Caco-2 (cell line): ENCODE results near the gene NCEH1. TPM values are rescaled to one million over a fixed set of nuclear protein-coding genes. Genes with fewer than 3 reads are reported as not detected.

Source experiments
- BruUV-seq: library from RNA; stranded (reverse); fragments of 400-500 nt; replicated peaks from 2 replicates; lab custom pipeline; 2021; lab: Mats Ljungman, UMichigan
- CTCF ChIA-PET: fragments of 300-600 bp; sonication (Branson Sonifier 250); formaldehyde crosslinking; loops from one replicate; lab custom pipeline; 2022; ENCODE audit warnings: antibody characterized with exemption; lab: Charles Lee
- POLR2A ChIA-PET: fragments of 300-600 bp; sonication (Branson Sonifier 250); formaldehyde crosslinking; loops from one replicate; lab custom pipeline; 2022; ENCODE audit warnings: antibody characterized with exemption; lab: Charles Lee
- DNase-seq, 2 experiments: peaks; one replicate each; pipeline versions ENCODE4 v3.0.0 to v3.0.0-alpha.2; 2020 to 2022
- H3K27me3 ChIP-seq: replicated peaks from 2 replicates; pipeline ENCODE4 v1.6.0; 2011; ENCODE audit warnings: low read length; ENCODE audit not compliant: control insufficient read depth, insufficient read depth
- H3K36me3 ChIP-seq: 2 replicates; pipeline ENCODE4 v1.5.1; 2011; ENCODE audit warnings: low read length; ENCODE audit not compliant: control insufficient read depth, insufficient read depth
- H3K4me1 ChIP-seq: fragments of 250-450 bp; sonication (Bioruptor Pico); 2 replicates; pipeline ENCODE4 v1.5.1; 2020; ENCODE audit warnings: mild to moderate bottlenecking
- H3K4me3 ChIP-seq: 2 replicates; pipeline ENCODE4 v1.5.1; 2011; ENCODE audit warnings: low read depth, mild to moderate bottlenecking, control low read depth, low read length
- H3K9me3 ChIP-seq: fragments of 250-450 bp; sonication (Bioruptor Pico); 2 replicates; pipeline ENCODE4 v1.5.1; 2020; ENCODE audit warnings: mild to moderate bottlenecking, moderate library complexity
- H3K27ac Mint-ChIP-seq: one replicate; pipeline ENCODE4 v1.8.0; 2022; ENCODE audit warnings: mixed read lengths; ENCODE audit not compliant: unreplicated experiment
- H3K27me3 Mint-ChIP-seq: one replicate; pipeline ENCODE4 v1.8.0; 2022; ENCODE audit warnings: mixed read lengths; ENCODE audit not compliant: insufficient read depth, unreplicated experiment
- H3K36me3 Mint-ChIP-seq: one replicate; pipeline ENCODE4 v1.8.0; 2022; ENCODE audit warnings: mild to moderate bottlenecking, mixed read lengths; ENCODE audit not compliant: insufficient read depth, unreplicated experiment
- H3K4me1 Mint-ChIP-seq: one replicate; pipeline ENCODE4 v1.8.0; 2022; ENCODE audit warnings: low read depth, mixed read lengths; ENCODE audit not compliant: unreplicated experiment
- H3K4me3 Mint-ChIP-seq: one replicate; pipeline ENCODE4 v1.8.0; 2022; ENCODE audit warnings: mild to moderate bottlenecking, moderate library complexity, mixed read lengths; ENCODE audit not compliant: unreplicated experiment
- H3K9me3 Mint-ChIP-seq: one replicate; pipeline ENCODE4 v1.8.0; 2022; ENCODE audit warnings: mixed read lengths; ENCODE audit not compliant: unreplicated experiment
- intact Hi-C: fragments of 100-400 bp; cut with micrococcal nuclease; formaldehyde crosslinking; loops from one replicate; pipeline ENCODE4 v1.10.0; 2022; ENCODE audit not compliant: unreplicated experiment
- total RNA-seq: library from RNA; stranded (reverse); gene quantifications from 2 replicates; pipeline ENCODE4 v1.2.3, GENCODE V29; 2022
- TF ChIP-seq, protein P1 (sequence below), 2 experiments: fragments of 200-600 bp in 1 of 2; IDR thresholded peaks; 1 replicate in 1 of 2; 2 replicates in 1 of 2; pipeline versions ENCODE4 v1.5.1 to v1.8.0; 2011 to 2022; ENCODE audit warnings: antibody characterized with exemption in 1 of 2, control low read depth in 1 of 2, inconsistent platforms in 1 of 2, low read depth in 1 of 2, low read length in 1 of 2, mild to moderate bottlenecking in 1 of 2, moderate library complexity in 1 of 2; ENCODE audit not compliant: insufficient read depth in 1 of 2, severe bottlenecking in 1 of 2, unreplicated experiment in 1 of 2

Gene NCEH1
- total RNA-seq, 1 experiment from 2014 or later, result 10.1 TPM

DNA sequence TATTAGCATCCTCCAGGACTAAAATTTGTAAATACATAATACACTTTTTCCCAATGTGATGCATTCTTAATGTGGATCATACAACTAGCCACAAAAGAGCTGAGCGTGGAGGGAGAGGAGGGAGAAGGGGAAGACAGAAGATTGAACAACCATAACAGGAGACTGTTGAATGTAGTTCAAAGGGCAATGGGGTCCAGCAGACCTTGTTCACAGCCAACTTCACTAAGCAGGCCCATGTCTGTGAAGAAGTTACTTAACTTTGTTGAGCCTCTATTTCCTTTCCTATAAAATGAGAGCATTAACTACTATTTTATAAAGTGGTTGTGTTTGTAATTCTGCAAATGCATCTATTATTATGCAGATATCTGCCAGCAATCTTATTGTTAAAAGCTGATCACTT lies 13.3 kb downstream of the NCEH1 start:
- no peak overlapping the region for H3K4me3 ChIP-seq
- intact Hi-C loops, result no loop called here
- CTCF ChIA-PET, result interaction anchor here (0.7 to 0.9 kb wide), 2 partner anchors 31 to 104 kb away, joined by 3 read pairs; no protein-coding TSS in a partner anchor

DNA sequence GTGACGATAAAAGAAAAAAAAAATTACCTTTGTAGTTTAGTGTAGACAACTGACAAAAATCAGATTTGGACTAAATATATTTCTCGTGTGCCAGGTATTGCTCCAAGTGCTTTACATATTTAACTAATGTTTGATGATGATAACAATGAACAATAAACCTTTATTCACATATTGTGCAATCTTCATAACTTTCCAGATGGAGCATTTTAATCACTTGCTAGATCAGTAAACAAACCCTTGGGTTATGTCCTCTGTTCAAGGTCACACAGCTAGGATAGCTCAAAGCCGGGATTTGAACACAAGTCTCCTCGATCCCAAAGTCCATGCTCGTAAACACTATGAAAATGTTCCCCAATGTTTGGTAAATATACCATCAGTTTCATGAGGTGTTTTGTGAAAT lies 14.5 kb downstream of the NCEH1 start:
- TF ChIP-seq, protein P1, sequence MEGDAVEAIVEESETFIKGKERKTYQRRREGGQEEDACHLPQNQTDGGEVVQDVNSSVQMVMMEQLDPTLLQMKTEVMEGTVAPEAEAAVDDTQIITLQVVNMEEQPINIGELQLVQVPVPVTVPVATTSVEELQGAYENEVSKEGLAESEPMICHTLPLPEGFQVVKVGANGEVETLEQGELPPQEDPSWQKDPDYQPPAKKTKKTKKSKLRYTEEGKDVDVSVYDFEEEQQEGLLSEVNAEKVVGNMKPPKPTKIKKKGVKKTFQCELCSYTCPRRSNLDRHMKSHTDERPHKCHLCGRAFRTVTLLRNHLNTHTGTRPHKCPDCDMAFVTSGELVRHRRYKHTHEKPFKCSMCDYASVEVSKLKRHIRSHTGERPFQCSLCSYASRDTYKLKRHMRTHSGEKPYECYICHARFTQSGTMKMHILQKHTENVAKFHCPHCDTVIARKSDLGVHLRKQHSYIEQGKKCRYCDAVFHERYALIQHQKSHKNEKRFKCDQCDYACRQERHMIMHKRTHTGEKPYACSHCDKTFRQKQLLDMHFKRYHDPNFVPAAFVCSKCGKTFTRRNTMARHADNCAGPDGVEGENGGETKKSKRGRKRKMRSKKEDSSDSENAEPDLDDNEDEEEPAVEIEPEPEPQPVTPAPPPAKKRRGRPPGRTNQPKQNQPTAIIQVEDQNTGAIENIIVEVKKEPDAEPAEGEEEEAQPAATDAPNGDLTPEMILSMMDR (IDR thresholded peaks at IDR 0.05; ENCODE audit: insufficient read depth in 1 of 2, low read depth in 1 of 2, low read length in 1 of 2, severe bottlenecking in 1 of 2, unreplicated experiment in 1 of 2), result no peak
- no peak overlapping the region for H3K4me3 ChIP-seq
- Mint-ChIP-seq H3K27me3 (no peaks in the 10 kb centered on the region), H3K27ac (no peak overlapping the region), H3K9me3 (no peaks in the 10 kb centered on the region), H3K4me3 (no peak overlapping the region), H3K36me3 (peaks cover 4% of the 10 kb centered on the region), H3K4me1 (peaks cover 17% of the 10 kb centered on the region)
- DNase-seq, result no peak
- intact Hi-C loops, result loop anchor here (1.0 kb wide), 2 partner anchors 14 to 54 kb away; partner anchors contain the start of gene ECT2
- no peaks in the 10 kb centered on the region for H3K36me3 ChIP-seq
- no peaks in the 10 kb centered on the region for H3K27me3 ChIP-seq
- CTCF ChIA-PET, result interaction anchor here (0.9 kb wide), 2 partner anchors 14 to 54 kb away, joined by 3 to 4 read pairs; partner anchors contain the start of gene ECT2
- BruUV-seq, result no TSS peak
- peaks cover 27% of the 10 kb centered on the region for H3K4me1 ChIP-seq
- no peaks in the 10 kb centered on the region for H3K9me3 ChIP-seq
- POLR2A ChIA-PET, result interaction anchor here (0.6 kb wide), 1 partner anchor 12 kb away, joined by 3 read pairs; no protein-coding TSS in a partner anchor

More for the DNA sequence above, 13.3 kb downstream of the NCEH1 start:
- H3K9me3 ChIP-seq, result no peaks in the 10 kb centered on the region
- H3K4me1 ChIP-seq, result peaks cover 29% of the 10 kb centered on the region
- no peaks in the 10 kb centered on the region for H3K9me3 Mint-ChIP-seq
- H3K27ac Mint-ChIP-seq, result no peak overlapping the region
- H3K27me3 Mint-ChIP-seq, result no peaks in the 10 kb centered on the region
- H3K4me1 Mint-ChIP-seq, result peaks cover 23% of the 10 kb centered on the region
- no peaks in the 10 kb centered on the region for H3K36me3 ChIP-seq
- no TSS peak for BruUV-seq
- H3K4me3 Mint-ChIP-seq, result no peak overlapping the region
- TF ChIP-seq, protein P1 (IDR thresholded peaks at IDR 0.05; ENCODE audit: insufficient read depth in 1 of 2, low read depth in 1 of 2, low read length in 1 of 2, severe bottlenecking in 1 of 2, unreplicated experiment in 1 of 2), result no peak
- DNase-seq, result no peak
- H3K36me3 Mint-ChIP-seq, result peaks cover 4% of the 10 kb centered on the region
- POLR2A ChIA-PET, result interaction anchor here (0.6 kb wide), 1 partner anchor 13 kb away, joined by 3 read pairs; the partner anchor contains the start of gene NCEH1
- no peaks in the 10 kb centered on the region for H3K27me3 ChIP-seq

DNA sequence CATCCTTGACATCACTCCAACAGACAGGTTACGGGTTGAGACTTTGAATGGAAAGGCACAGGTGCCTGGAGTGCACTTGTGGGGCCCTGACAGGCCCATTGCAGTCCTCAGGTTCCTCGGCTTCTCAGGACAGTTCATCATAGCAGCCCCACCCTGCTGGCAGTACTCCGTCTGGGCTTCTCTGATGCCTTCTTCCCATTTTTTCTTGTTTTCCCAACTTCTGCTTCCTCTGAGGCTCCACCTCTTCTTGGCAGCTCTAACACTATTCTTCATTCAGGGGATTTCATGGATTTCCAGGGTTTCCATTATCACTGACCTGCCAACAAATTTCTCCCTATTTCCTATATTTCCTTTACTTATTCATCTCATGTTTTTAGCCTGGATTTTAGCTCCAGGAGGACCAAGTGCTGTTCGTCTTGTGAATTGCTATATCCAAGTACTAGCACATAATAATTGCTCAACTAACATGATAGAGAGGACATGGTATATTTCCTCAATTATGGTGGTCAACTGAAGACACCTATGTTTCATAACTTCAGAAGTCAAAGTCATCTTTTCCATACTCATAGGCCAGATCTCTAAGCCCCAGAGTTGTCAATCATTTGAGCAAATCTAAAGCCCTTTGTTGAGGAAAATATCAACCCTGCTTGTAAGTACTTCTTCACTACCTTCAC lies 16.2 kb downstream of the NCEH1 start:
- POLR2A ChIA-PET, result no interaction called here
- H3K4me1 Mint-ChIP-seq, result peaks cover 17% of the 10 kb centered on the region
- no TSS peak for BruUV-seq
- no peak overlapping the region for H3K4me3 Mint-ChIP-seq
- H3K4me3 ChIP-seq, result no peak overlapping the region
- H3K27ac Mint-ChIP-seq, result no peak overlapping the region
- H3K9me3 Mint-ChIP-seq, result no peaks in the 10 kb centered on the region
- no peaks in the 10 kb centered on the region for H3K9me3 ChIP-seq
- TF ChIP-seq, protein P1 (IDR thresholded peaks at IDR 0.05; ENCODE audit: insufficient read depth in 1 of 2, low read depth in 1 of 2, low read length in 1 of 2, severe bottlenecking in 1 of 2, unreplicated experiment in 1 of 2), result no peak
- intact Hi-C loops, result no loop called here
- DNase-seq, result no peak
- H3K4me1 ChIP-seq, result peaks cover 33% of the 10 kb centered on the region
- H3K36me3 Mint-ChIP-seq, result peaks cover 4% of the 10 kb centered on the region
- no peaks in the 10 kb centered on the region for H3K27me3 Mint-ChIP-seq
- H3K27me3 ChIP-seq, result no peaks in the 10 kb centered on the region
- CTCF ChIA-PET, result no interaction called here
- no peaks in the 10 kb centered on the region for H3K36me3 ChIP-seq
